COR-L47 (cell line): Measurements from ENCODE around the gene RADIL.
"Not testable (repeated sequence)": the region's sequence is repeated elsewhere in the genome, so short reads cannot be mapped to it uniquely, and the experiment has no call there.

Experiments used
- DNase-seq: peaks from one replicate; lab custom pipeline; 2025; lab: John Stamatoyannopoulos, UW

The RADIL gene, protein sequence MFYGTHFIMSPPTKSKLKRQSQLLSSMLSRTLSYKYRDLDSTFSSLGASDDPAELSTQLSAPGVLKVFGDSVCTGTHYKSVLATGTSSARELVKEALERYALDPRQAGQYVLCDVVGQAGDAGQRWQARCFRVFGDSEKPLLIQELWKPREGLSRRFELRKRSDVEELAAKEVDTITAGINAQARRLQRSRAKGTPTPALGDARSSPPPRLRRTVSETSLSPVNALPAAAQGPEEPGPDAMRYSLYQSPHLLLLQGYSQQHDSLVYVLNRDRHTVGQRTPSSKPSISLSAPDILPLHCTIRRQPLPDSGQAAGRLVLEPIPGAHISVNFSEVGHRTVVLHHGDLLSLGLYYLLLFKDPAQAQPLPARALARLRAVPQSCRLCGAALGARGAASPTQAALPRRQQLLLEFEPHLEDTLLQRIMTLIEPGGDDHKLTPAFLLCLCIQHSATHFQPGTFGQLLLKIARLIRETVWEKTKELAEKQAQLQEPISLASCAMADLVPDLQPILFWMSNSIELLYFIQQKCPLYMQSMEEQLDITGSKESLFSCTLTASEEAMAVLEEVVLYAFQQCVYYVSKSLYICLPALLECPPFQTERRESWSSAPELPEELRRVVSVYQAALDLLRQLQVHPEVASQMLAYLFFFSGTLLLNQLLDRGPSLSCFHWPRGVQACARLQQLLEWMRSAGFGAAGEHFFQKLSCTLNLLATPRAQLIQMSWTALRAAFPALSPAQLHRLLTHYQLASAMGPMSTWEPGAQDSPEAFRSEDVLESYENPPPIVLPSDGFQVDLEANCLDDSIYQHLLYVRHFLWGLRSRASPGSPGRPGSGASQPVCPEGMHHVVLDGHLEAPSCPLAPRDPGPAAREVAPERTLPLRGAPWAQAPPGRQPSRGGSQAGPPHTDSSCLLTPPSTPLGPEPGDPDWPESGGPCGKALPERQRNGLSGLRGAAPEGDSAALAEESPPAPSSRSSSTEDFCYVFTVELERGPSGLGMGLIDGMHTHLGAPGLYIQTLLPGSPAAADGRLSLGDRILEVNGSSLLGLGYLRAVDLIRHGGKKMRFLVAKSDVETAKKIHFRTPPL

DNA sequence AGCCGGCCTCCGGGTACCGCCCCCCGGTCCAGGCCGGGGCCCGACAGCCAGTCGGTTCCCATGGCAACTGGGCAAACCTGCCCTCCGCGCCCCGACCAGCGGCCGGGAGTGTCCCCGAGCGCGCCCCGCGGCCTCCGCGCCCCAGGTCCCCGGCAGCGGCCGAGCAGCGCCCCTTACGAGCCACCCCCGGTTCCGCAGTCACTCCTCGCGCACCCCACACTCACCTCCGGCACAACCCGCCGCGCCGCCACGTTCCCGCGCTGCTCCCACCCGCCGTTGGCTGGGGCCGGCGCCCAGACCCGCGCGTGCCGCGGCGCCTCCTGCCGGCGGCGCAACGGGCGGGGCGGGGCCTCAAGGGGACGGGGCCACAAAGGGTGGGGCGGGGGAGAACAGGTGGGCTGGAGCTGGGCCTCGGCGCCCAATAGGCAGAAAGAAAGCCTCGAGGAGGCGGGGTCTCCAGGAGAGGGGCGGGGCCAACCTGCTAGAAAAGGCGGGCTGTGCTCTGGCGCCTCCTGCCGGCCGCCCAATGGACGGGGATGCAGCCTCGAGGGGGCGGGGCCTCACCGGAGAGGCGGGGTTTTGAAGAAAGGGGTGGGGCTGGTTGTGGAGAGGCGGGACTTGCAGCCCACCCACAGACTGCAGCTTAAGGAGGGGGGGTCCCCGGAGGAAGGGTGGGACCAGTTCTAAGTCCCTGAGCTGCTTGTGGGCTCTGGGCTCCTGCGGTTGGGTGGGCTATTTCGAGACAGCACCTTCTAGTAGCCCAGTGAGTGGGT lies at the start of gene RADIL:
RADIL (minus strand) TSS at position 345 of the 773 bp plus-strand sequence. CDS start 5,577 bp downstream, outside the sequence.
- peak; percentile 79 for DNase-seq

- DNase-seq: peak; percentile 89
These were observed 48.4 kb upstream of the RADIL start for GRCh38 chr7:4931943-4932342.

- DNase-seq: no peak
These were observed 45.5 kb upstream of the RADIL start for GRCh38 chr7:4929005-4929404.

DNA sequence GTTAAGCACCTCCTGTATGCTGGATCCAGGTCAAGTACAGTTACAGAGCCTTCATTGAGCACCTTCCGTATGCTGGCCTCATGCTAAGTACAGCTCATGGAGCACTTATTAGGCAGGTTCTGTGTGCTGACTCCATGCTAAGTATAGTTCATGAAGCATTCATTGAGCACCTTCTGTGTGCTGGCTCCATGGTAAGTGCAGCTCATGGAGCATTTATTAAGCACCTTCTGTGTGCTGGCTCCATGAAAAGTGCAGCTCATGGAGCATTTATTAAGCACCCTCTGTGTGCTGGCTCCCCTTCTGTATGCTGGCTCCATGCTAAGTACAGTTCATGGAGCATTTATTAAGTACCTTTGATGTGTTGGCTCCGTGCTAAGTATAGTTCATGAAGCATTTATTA lies 44.9 kb upstream of the RADIL start:
- DNase-seq: no peak

DNA sequence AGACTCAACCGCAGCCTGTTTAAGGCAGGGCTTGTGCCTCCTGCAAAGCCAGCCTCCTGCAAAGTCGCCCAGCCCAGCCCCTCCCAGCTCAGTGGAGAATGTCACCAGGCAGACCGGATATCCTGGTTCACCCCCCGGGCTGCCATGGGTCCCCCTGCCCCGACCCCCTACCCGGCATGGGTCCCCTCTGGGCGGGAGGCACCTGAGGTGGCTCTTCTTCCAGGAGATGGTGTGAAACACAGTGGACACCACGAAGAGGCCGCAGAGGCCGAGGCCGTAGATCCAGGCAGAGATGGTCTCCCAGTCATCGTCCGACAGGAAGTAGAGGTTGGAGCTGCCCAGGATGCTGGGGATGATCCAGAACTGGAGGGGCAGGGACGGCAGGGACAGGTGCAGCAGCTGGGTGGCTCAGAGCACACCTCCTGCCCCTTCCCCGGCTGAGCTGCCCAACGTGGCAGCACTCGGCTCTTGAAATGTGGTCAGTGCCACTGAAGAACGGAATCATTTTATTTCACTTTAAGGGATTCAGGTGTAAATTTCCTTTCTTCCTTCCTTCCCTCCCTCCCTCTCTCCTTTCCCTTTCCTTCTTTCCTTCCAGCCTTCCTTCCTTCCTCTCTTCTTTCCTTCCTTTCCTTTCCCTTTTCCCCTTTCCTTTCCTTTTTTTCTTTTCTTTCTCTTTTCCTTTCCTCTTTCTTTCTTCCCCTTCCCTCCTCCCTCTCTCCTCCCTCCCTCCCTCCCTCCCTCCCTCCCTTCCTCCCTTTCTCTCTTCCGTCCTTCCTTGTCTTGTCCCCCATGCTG lies 36.7 kb upstream of the RADIL start:
- no peak for DNase-seq

- DNase-seq: no peak
These were observed 32.6 kb upstream of the RADIL start for GRCh38 chr7:4916113-4916512.

DNA sequence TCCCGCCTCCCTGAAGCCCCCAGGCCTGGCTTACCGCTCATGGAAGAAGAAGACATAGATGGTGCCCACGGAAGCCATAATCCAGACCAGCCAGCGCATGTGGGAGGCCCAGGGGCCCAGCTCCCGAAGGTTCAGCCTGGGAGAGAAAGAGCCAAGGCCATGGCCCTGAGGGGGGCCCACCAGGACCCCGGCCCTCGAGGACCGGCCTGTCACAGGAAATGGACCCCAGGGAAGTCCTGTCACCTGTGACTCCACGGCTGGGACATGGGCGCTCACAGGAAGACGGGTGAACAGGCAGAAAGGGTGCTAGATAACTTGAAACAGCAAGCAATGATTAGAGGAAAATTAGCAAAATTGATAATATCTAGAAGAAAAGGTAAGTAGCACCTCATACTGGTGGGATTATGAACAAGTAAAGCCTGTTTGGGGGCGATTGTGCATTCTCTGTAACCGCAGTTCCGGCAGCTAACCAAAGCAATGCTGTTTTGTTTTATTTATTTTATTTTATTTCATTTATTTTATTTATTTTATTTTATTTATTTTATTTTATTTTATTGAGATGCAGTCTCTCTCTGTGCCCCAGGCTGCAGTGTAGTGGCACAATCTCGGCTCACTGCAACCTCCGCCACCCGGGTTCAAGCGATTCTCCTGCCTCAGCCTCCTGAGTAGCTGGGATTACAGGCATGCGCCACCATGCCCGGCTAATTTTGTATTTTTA lies 27.8 kb upstream of the RADIL start:
- no peak for DNase-seq

DNA sequence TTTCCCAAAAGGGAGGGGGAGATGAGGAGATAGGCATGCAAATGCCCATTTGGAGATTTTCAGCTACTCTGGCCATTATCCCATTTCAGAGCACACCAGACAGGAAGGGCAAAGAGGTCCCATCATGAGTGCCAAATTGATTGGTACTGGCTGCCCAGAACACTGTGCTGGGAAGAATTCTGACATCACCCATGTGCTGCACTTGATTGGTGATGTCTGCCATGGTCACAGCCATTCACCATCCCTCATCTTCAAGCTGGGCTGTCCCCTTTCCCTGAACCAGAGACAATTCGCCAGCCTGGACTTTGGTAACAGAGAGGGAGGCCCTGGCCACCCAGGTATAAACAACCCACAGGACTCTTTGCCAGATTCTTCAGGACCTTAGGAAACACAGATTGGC lies 23.2 kb upstream of the RADIL start:
- DNase-seq: no peak

- DNase-seq: no peak
These were observed 21.7 kb upstream of the RADIL start for GRCh38 chr7:4905171-4905570.

DNA sequence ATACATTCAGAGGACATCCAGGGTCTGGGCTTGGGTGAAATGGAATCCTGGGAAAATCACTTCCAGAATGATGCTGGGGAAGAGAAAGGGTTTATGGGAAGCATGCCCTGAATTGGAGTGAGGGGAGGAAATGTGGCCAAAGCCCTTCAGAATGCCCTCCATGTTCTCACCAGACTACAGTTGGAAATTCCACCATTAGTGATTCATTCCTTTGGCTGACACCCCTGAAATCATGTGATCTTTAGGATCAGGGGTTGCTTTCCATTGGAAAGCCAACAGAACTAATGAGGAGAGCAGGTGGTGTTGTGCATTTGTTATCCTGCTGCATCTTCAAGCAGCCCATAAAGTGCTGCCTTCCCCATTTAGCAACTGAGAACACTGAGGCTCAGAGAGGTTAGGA lies 20.8 kb upstream of the RADIL start:
- DNase-seq: no peak

- DNase-seq: no peak
These were observed 12.2 kb upstream of the RADIL start for GRCh38 chr7:4895766-4896165.

GRCh38 chr7:4894482-4894881 lies 11.0 kb upstream of the RADIL start:
- no peak for DNase-seq

GRCh38 chr7:4893929-4894475 lies 10.5 kb upstream of the RADIL start:
- DNase-seq: no peak

DNA sequence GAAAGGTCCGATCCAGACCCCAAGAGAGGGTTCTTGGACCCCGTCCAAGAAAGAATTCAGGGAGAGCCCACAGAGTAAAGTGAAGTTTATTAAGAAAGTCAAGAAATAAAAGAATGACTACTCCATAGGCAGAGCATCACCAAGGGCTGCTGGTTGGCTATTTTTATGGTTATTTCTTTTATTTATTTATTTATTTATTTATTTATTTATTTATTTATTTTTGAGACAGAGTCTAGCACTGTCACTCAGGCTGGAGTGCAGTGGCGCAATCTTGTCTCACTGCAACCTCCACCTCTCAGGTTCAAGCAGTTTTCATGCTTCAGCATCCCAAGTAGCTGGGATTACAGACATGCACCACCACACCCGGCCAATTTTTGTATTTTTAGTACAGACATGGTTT lies 9.7 kb upstream of the RADIL start:
- not testable (repeated sequence) for DNase-seq

- not testable (repeated sequence) for DNase-seq
These were observed 8.0 kb upstream of the RADIL start for GRCh38 chr7:4891522-4891921.

DNA sequence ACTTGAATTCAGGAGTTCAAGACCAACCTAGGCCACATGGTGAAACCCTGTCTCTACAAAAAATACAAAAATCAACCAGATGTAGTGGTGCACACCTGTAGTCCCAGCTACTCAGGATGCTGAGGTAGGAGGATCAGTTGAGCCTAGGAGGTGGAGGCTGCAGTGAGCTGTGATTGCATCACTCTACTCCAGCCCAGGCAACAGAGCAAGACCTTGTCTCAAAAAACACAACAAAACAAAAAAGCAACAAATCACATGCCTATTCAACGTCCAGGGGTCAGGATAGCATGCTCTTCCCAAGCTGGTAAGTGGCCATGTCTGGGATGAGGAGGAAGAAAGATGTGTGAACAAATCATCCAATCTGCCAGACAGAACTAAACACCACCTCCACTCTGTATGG lies 6.2 kb upstream of the RADIL start:
- no peak for DNase-seq

- peak; percentile 44 for DNase-seq
These were observed 4.6 kb upstream of the RADIL start for GRCh38 chr7:4888161-4888560.

- DNase-seq: no peak
These were observed 3.2 kb upstream of the RADIL start for GRCh38 chr7:4886671-4887070.

DNA sequence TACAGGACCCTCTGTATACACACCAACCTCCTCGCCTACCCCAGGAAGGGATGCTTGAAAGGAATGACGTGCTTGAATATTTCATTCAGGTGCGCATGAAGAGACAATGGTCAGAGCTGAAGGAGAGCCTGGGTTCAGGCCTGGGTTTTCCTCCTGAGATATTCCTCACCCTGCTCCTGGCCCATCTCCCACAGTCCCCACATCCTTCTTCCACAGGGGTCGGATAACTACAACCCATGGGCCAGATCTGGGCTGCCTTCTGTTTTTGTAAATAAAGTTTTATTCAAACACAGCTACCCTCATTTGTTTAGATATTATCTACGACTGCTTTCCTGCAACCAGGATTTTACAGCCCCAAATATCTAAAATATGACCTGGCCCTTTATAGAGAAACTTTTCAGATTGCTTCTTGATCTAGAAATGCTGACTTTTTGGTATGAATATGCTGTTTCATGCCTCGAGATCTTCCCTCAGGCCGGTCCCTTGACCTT lies 1.8 kb upstream of the RADIL start:
- DNase-seq: no peak

DNA sequence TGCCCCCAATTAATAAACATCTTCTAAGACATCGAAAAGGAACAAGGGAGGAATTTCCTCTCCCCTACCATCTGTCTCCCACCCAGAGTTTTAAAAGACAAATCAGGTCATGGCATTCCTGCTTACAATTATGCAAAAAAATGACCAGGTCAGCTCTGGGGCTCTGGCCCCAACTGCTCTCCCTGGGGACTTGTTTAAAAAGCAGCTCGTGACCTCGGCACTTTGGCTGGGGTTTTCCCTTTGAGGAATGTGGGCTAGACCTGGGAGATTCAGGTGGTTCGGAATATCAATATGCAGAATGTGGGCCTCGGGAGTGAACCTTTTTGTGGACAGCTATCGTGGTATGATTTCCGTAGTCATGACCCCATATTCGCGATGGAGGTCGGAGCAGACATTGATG lies 648 bp upstream of the RADIL start:
- DNase-seq: no peak
